HG02973 (cell line): ENCODE measurements around the gene PRKD2.
"Not testable (repeated sequence)": the region's sequence is repeated elsewhere in the genome, so short reads cannot be mapped to it uniquely, and the experiment has no call there.

Source experiments
- ATAC-seq: cut with Tn5 transposase; IDR thresholded peaks from one replicate; pipeline ENCODE4 v1.9.1; 2021; ENCODE audit warnings: moderate library complexity; ENCODE audit not compliant: unreplicated experiment

PRKD2 gene

DNA sequence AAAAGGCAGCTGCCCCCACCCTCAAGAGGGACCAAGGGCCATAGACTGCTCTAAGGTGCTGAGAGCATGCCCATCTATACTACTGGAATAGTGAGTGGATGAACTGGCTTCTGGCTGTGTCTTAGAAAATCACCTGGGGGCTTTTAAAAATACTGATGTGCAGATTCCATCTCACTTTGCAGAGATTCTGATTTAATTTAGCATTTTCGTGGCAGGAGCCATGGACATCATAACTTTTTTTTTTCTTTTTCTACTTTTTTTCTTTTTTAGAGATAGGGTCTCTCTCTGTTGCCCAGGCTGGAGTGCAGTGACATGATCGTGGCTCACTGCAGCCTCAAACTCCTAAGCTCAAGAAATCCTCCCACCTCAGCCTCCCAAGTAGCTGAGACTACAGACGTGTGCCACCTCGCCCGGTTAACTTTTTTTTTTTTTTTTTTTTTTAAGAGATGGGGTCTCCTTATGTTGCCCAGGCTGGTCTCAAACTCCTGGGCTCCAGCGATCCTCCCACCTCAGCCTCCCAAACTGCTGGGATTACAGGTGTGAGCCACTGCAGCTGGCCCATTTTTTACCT is 4.1 kb downstream of the PRKD2 start:
- not testable (repeated sequence) for ATAC-seq

- no peak for ATAC-seq
Measured at GRCh38 chr19:46710687-46711086, 6.2 kb downstream of the PRKD2 start.

DNA sequence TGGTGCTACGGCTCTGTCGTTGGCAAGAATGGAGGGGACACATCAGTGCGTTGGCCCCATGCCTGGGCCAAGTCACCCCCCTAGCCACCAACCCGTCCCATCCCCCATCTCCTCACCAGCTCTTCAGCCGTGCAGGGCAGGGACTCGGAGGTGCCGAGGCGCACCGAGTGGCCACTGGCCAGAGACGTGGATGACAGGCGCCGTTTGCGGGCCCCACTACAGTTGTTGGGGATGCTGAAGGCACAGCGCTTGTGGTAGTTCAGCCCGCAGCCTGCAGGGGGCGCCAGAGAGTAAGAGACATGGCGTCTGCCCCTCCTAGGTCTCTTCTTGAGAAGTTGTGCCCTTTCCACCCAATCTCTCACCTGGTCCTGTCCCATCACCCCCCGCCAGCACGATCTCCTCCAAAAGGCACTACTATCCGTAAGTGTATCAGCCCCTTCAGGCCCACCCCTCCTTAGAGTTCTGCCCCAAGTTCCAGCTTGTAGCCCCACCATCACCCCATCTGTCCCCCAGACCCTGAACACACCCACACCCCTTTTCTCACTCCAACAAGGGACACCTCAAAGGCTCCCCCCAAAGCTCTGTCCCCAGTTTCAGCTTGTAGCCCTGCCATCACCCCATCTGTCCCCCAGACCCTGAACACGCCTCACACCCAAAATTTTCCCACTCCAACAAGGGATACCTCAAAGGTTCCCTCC is 12.4 kb downstream of the PRKD2 start:
- no peak for ATAC-seq

GRCh38 chr19:46700704-46701103 is 16.2 kb downstream of the PRKD2 start:
- ATAC-seq = no peak

- ATAC-seq = no peak
Measured at GRCh38 chr19:46698395-46699321, 18.3 kb downstream of the PRKD2 start.

GRCh38 chr19:46697204-46697960 is 19.5 kb downstream of the PRKD2 start:
- no peak for ATAC-seq

- ATAC-seq = no peak
Measured at GRCh38 chr19:46696866-46697203, 20.1 kb downstream of the PRKD2 start.

DNA sequence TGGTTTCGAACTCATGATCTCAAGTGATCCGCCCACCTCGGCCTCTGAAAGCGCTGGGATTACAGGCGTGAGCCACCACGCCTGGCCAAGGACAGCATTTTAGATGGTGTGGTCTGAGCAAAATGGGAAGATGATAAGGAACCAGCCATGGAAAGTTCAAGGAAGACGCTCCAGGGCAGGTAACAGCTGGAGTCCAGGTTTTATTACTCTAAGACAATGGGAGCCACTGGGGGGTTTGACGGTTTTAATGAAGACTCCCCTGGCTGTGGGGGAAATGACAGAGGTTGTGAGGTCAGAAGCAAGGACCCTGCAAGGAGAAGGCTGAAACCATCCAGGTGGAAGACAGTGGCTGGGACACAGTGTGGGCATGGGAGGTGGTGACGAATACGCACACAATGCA is 20.9 kb downstream of the PRKD2 start:
- no peak for ATAC-seq

DNA sequence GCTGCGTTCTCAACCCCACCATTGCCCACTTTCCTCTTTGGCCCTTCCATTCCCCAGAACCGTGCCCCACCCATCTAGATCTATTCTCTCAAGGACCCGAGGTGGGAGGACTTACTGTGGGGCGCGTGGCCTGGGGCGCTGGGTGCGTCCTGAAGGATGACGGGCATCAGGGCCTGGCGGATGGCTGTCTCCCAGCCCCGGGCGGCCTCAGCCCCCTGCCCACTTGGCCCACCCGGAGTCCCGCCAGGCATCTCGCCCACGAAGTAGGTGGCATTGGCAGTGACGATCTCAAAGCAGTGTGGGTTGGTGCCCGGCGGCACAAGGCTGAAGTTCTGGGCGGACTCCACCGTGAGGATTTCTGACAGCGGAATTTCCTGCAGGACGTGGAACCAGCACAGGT is 23.2 kb downstream of the PRKD2 start:
- no peak for ATAC-seq

GRCh38 chr19:46692918-46693722 is 23.8 kb downstream of the PRKD2 start:
- no peak for ATAC-seq

DNA sequence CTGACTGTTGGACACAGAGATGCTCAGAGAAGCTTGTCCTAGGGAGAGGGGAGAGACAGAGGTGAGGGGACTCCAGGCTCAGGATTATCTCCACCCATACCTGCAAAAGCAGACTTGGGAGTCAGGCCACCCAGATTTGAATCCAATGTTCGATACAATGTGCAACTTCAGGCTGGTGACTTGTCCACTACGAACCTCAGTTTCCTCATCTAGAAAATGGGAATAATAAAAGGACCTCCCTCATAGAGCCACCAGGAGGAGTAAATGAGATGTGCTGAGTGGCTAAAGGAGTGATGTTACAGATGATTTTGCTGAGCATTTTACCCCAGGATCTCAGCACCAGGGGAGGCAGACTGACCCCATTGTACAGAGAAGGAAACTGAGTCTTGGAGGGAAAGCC is 25.0 kb downstream of the PRKD2 start:
- no peak for ATAC-seq

DNA sequence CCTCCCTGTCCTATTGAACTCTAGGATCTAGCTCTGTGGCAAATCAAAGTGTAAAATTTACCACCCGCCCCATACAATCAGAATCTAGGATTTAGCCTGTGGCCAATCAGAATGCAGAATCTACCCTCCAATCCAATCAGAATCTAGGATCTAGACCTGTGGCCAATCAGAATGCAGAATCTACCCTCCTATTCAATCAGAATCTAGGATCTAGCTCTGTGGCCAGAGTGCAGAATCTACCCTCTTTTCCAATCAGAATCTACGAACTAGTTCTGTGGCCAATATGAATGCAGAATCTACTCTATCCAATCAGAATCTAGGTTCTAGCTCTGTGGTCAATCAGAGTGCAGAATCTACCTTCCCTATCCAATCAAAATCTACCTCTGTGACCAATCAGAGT is 25.8 kb downstream of the PRKD2 start:
- ATAC-seq = no peak

DNA sequence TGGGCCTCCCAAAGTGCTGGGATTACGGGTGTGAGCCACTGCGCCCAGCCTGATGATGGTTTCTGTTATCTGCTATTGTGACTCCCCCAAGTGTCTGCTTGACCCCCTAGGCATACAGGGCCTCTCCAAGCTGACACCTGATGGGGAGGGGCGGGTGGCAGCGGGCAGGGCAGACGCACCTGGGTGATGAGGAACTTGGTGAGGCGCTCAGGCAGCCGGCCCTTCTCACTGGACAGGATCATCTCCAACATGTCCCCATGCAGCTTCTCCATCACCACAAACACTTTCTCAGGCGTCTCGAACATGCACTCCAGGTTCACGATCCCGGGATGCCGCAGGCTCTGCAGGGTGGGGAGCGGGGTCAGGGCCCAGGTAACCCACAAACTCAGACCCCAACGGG is 27.6 kb downstream of the PRKD2 start:
- no peak for ATAC-seq

DNA sequence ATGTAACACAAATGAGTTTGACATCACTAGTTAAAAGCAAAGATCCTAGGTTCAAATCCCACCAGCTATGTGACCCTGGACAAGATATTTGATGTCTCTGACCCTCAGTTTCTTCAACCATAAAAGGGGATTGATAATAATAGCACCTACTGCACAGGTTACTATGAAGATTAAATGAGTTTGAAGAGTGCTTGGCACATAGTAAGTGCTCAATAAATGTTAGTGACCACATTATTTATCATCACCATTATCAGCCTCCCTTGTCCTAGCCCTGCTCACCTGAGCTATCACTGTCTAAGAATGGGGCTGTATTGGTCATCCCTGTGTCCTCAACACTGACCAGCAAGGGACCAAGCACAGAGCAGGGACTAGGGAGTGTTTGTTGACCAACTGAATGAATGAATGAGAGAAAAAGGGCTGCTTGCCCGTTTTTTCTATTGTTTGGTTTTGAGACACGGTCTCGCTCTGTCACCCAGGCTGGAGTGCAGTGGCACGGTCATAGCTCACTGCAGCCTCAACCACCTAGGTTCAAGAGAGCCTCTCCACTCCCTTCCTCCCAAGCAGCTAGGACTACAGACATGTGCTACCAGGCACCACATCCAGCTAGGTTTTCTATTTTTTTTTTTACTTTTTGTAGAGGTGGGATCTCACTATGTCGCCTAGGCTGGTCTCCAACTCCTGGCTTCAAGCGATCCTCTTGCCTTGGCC is 29.3 kb downstream of the PRKD2 start:
- ATAC-seq = no peak

- no peak for ATAC-seq
Measured at GRCh38 chr19:46685189-46685588, 31.7 kb downstream of the PRKD2 start.

DNA sequence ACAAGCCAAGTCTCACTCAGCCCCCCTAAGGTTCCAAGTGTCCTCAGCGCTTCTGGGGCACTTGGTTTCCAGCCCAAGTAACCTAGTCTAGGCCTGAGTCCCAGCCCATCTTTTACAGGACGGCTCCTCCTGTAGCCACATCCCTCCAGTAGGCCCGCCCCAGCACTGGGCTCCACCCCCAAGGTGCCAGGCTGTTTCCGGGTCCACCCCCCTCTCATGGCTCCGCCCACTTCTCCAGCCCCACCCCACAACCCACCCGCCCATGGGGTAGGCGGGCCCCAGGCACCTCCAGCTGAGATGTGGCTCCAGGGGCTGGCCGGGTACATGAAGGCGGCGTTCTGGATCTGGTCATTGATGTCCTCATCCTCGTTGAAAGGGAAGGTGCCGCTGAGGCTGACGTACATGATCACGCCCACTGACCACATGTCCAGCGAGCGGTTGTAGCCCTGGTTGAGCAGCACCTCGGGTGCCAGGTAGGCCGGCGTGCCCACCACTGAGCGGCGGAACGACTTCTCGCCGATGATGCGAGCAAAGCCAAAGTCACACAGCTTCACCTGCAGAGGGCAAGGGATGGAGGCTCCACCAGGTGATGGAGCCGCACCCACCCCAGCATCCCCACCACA is 38.7 kb downstream of the PRKD2 start:
- ATAC-seq = no peak

DNA sequence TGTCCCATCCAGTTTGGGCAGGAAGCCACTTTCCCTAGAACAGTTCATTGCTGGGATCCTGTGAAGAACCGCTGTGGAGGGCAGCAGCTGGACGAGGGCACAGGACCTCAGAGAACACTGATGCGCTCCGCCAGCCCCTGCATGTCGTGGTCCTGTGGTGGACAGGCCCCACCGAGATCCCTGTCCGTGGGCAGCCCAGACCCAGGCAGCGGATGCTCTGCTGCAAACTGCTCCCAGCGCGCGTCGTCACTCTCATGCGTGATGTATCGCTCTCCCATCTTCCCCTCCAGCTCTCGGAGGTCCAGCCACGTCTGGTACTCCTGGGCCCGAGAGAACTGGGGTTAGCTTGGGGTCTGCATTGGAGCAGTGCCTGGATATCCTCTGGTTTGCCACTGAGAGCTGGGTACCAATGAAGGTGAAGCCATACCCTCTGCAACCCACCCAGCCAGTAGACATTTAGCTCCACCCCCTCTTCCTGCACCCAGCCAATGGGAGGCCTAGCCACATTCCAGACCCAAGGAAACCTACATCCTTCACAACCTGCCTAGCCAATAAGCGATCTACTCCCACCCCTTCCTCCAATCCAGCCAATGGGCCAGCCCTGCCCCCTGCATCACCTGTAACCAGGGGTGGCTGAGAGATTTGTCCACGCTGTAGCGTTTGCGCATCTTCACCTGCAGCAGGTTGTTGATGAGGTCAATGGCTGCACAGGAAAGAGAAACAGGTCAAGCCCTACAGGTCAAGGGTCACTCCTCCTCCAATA is 42.3 kb downstream of the PRKD2 start:
- no peak for ATAC-seq

GRCh38 chr19:46670813-46671212 is 46.1 kb downstream of the PRKD2 start:
- no peak for ATAC-seq

- no peak for ATAC-seq
Measured at GRCh38 chr19:46668662-46669061, 48.3 kb downstream of the PRKD2 start.
